ENCODE measurements around the gene RBPMS2.

DNA sequence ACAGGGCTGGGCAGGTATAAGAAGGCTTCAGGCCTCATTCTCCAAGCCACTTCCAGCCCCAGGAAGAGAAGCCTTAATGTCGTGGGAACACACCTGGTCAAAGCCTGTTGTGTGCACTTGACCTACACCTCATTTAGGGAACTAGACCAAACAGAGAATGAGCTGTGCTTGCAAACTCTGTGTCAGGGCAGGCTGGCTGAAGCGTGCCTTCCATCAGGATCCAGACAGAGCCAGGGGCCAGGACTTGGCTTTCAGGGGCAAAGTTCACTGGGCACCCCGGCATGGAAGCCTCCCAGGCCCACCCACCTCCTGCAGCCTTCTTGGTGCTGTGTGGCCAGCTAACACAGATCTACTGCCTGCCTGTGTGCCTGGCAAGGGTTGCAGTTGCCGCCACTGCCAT lies 11.5 kb downstream of the RBPMS2 start:
- TF ChIP-seq CTCF (IDR thresholded peaks at IDR 0.05) = no peak
- no peak for TF ChIP-seq MYC (IDR thresholded peaks at IDR 0.05; ENCODE audit: borderline replicate concordance, low read length)
- no peak for TF ChIP-seq EHMT2 (IDR thresholded peaks at IDR 0.05; ENCODE audit: low read depth)
- TF ChIP-seq NPAS2 (CRISPR knock-in tag; IDR thresholded peaks at IDR 0.05; ENCODE audit: borderline replicate concordance) = no peak
- no peak for TF ChIP-seq KDM1A (IDR thresholded peaks at IDR 0.05; ENCODE audit: low read depth)
- TF ChIP-seq, protein P1, sequence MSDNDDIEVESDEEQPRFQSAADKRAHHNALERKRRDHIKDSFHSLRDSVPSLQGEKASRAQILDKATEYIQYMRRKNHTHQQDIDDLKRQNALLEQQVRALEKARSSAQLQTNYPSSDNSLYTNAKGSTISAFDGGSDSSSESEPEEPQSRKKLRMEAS (IDR thresholded peaks at IDR 0.05) = no peak
- no peak for TF ChIP-seq RAD21 (conservative IDR thresholded peaks at IDR 0.05 in 1 of 2, IDR thresholded peaks at IDR 0.05 in 1 of 2)
- TF ChIP-seq POLR2AphosphoS2 (conservative IDR thresholded peaks at IDR 0.05; ENCODE audit: low read length) = no peak
